Measurements from ENCODE around the gene PCDH7. TPM values are rescaled to one million over a fixed set of nuclear protein-coding genes. Genes with fewer than 3 reads are reported as not detected.

The PCDH7 gene
- 28.4 and 30.1 TPM in 2 replicates for total RNA-seq

DNA sequence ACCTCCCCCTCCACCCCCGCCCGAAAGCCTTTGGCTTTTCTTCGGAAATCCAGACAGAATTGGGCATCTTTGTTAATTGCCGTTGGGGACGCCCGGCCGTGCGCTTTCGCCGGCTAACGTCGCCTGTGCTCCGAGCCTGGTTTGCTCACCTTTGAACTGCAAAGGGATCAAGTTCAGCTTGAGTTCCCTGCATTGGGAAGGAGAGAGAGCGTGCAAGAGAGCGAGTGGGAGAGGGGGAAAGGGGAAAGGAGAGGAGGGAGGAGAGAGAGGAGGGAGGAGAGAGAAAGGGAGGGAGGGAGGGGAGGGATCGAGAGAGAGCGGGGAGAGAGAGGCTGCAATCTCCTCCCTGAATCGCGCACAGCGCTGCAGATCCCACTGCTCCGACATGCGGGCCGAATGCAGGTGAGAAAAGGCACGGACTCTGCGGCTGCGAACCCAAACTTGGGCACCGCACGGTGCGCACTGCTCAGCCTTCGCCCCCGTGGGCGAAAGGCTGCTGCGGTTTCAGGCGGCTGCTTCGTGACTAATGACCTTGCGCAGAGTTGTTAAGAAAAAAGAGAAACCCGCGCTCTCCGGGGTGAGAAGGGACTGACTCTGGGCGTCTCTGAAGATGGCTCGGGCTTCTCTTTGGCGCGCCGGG lies at the start of gene PCDH7:
Gene PCDH7, plus strand, starts transcription at position 349 of the 640 bp plus-strand sequence. CDS start 1,054 bp downstream, outside the sequence.

